GM21737 (cell line): ENCODE measurements around the gene PRRT3.
"Not testable (repeated sequence)": the region's sequence is repeated elsewhere in the genome, so short reads cannot be mapped to it uniquely, and the experiment has no call there.

Experiments
- ATAC-seq: cut with Tn5 transposase; IDR thresholded peaks from one replicate; pipeline ENCODE4 v1.9.1; 2021; ENCODE audit warnings: mild to moderate bottlenecking, moderate library complexity; ENCODE audit not compliant: unreplicated experiment

The PRRT3 gene

GRCh38 chr3:9918261-9919038 lies 33.8 kb downstream of the PRRT3 start:
- no peak for ATAC-seq

DNA sequence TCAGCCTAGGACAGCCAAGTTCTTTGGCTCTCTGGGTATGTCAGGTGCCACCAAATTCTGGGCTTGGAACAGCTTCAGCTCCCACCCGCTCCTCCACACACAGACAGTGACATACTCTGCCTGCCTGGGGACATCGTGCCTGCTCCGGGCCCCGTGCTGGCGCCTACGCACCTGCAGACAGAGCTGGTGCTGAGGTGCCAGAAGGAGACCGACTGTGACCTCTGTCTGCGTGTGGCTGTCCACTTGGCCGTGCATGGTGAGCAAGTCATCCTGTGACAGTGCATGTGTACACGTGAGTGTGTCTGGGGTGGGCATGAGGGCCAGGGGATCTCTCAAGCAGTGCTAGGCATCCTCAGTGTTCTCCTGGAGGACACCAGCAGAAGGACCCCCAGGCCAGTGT lies 34.4 kb downstream of the PRRT3 start:
- ATAC-seq = no peak

GRCh38 chr3:9916734-9917680 lies 35.2 kb downstream of the PRRT3 start, which contains the start of gene IL17RC:
Gene IL17RC, plus strand, starts transcription at chr3:9917098. Its CDS starts 218 bp downstream, at chr3:9917316.
- ATAC-seq = no peak

DNA sequence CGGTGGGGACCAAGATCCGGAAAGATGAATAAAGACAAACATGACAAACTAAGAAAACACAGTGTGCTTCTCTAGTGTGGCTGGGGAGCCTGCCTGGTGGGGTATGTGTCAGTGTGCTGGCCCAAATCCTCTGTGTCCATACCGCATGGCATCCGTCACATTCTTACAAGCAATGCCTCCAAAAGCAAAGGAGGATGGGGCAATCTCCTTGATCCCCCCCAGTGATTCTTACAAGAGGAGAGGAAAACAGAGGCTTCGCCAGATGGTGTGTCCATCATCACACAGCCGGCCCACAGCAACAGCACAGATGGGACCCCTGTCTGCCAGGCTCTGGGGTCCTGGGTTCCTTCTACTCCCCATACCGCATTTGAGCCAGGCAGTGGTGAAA lies 35.9 kb downstream of the PRRT3 start:
- ATAC-seq = no peak

DNA sequence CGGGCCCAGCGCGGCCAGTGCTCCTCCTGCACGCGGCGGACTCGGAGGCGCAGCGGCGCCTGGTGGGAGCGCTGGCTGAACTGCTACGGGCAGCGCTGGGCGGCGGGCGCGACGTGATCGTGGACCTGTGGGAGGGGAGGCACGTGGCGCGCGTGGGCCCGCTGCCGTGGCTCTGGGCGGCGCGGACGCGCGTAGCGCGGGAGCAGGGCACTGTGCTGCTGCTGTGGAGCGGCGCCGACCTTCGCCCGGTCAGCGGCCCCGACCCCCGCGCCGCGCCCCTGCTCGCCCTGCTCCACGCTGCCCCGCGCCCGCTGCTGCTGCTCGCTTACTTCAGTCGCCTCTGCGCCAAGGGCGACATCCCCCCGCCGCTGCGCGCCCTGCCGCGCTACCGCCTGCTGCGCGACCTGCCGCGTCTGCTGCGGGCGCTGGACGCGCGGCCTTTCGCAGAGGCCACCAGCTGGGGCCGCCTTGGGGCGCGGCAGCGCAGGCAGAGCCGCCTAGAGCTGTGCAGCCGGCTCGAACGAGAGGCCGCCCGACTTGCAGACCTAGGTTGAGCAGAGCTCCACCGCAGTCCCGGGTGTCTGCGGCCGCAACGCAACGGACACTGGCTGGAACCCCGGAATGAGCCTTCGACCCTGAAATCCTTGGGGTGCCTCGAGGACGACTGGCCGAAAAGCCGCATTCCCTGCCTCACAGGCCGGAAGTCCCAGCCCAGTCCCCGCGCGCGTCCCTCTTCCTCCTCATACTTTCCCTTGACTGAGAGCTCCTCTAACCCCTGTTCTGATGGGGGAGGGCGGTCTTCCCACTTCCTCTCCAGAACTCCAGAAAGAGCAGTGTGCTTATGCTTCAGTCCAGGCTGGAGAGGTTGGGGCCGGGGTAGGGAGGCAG lies 36.7 kb downstream of the PRRT3 start:
- no peak for ATAC-seq

DNA sequence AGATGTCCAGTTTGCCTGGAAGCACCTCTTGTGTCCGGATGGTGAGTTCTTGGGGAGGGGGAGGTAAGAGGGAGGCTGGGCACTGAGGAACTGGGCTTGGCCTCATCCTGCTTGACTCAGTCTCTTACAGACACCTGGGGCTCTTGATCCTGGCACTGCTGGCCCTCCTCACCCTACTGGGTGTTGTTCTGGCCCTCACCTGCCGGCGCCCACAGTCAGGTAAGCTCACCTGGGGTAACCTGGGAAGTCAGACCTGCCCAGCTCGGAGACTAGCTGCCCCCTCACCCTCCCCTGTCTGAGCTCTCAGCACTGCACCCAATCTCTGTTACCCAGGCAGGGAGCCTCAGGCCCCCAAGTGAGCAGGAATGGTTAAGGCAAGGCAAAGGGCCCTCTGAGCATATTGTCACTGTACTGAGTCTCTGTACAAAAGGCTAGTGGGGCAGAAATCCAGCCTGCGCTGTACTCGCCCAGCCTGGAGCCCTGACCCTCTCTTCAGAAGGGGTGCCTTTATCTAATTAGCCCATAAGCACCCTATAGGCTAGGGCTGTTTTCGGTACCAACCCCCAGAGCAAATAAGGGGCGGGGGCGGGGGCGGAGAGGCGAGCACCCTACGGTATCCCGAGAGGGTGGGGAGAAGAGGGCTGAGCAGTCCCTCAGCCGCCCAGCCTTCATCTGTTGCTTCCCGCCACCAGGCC lies 37.5 kb downstream of the PRRT3 start:
- ATAC-seq = no peak

DNA sequence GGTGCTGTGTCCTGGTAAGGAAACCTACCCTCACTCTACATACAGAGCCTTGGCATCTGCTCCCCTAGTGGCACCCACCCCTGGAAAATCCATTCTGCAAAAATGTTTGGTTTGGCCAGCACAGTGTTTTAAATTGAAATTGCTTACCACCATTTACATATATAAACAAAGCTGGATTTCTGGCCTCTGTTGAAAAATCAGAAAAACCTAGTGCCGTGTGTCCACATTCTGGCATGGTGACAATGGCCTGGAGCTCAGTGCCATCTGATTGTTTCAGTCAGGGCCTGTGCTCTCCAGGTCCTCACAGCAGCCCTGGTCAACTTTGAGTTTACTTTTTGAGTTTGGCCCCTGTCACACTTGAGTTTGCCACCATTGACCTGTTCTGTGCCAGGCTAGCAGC lies 38.2 kb downstream of the PRRT3 start:
- no peak for ATAC-seq

- ATAC-seq = no peak
These were observed 38.6 kb downstream of the PRRT3 start for GRCh38 chr3:9913601-9914000.

DNA sequence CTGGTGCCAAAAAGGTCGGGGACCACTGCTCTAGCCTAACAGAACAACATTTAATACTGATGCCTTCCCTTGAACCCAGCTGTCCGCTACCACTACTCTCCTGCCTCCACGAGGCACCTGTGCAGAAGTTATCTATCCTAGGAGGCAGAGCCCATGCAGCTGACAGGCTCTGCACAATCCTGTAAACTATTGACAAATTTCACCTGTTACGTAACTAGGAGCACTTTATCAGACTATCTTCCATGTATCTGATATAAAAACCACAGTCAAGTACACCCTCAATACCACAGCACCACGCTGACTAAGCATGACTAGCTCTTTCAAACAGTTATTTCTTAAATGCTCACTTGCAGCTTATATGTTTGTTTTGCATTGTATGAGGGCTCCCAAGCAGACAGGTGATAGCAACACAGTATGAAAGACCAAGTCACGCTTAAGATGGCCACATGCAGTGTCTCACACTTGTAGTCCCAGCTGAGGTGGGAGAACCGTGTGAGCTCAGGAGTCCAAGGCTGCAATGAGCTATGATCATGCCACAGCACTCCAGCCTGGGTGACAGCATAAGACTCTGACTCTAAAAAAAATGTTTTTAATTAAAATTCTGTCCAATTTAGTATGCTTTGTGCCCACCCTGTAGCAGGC lies 39.8 kb downstream of the PRRT3 start:
- ATAC-seq = no peak

GRCh38 chr3:9911863-9912262 lies 40.3 kb downstream of the PRRT3 start:
- ATAC-seq = no peak

DNA sequence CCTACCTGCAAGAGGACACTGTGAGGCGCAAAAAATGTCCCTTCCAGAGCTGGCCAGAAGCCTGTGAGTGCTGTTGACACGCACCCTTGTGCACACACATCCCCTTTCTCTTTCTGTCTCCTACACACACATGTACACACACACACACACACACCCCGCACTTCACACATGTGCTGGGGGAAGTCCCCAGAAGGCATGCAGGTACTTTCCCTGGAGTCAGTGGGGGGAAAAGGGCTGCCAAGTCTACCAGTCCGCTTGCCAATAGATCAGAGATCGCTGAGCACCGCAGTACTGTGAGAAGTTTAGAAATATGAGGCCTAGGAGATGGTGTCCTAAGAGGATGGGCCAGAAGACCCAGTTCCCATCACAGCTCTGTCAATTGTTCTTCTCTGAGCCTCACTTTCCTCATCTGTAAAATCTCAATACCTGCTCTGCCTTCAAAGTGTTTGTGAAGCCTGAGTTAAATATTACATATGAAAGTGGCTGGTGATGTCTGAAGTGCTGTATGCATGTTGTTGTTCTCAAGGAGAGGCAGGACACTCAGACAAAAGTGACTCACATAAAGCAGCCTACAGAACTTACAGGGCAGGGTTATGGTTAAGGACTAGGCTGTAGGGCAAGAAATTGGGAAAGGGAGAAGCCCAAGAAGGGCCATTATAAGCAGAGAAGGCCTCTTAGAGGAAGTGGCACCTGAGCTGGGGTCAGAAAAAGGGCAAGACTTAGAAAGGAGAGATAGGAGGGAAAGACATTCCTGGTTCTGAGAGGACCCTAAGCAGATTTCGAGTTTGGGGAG lies 42.8 kb downstream of the PRRT3 start:
- ATAC-seq = no peak

DNA sequence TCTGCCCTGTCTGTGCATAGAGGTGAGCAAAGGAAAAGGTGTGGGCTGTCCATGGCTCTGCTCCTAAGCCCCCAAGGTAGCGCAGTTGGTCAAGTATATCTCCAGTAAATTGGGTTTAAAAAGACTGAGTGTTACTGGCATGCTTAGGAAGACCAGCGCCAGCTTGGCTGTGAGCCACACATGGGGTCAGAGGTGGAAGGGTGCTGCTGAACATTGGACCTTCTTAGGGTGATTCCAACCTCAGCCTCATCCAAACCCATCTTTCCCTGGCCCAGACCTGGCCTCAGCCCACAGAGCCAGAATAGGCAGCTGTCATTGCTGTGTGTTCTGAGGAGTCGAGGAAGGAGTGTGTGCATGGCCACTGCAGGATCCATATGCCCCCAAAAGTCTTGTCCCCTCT lies 43.9 kb downstream of the PRRT3 start:
- no peak for ATAC-seq

DNA sequence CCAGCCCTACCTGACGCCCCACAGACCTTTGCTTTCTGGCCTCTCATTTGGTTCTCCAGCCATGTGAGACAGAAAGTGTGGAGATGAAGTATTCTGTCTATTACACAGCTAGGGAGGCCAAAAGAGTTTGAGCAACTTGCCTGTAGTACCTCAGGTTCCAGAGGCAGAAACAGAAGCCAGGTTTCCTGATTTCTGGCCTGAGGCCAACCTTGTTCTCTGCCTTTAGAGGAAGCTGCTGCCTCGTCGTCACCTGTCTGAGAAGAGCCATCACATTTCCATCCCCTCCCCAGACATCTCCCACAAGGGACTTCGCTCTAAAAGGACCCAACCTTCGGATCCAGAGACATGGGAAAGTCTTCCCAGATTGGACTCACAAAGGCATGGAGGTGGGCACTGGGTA lies 45.7 kb downstream of the PRRT3 start:
- ATAC-seq = no peak

GRCh38 chr3:9903904-9904303 lies 48.3 kb downstream of the PRRT3 start:
- no peak for ATAC-seq

DNA sequence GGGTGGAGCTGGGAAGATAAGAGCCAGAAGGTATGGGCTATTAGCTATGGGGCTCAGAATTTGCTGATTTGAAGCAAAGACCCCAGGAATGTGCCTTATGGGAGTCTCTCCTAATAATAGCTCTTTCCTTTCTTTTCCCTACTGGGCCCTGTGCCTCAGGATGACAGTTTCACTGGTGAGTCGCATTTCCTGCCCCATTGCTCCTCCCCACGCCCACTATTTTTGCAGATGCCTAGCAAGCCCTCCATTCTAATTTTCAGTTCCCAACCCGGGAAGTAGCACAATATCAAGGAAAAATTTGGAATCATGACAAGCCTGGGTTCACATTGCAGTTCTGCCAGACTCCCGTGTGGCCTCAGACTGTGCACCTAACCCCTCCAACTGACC lies 49.0 kb downstream of the PRRT3 start:
- ATAC-seq = no peak

DNA sequence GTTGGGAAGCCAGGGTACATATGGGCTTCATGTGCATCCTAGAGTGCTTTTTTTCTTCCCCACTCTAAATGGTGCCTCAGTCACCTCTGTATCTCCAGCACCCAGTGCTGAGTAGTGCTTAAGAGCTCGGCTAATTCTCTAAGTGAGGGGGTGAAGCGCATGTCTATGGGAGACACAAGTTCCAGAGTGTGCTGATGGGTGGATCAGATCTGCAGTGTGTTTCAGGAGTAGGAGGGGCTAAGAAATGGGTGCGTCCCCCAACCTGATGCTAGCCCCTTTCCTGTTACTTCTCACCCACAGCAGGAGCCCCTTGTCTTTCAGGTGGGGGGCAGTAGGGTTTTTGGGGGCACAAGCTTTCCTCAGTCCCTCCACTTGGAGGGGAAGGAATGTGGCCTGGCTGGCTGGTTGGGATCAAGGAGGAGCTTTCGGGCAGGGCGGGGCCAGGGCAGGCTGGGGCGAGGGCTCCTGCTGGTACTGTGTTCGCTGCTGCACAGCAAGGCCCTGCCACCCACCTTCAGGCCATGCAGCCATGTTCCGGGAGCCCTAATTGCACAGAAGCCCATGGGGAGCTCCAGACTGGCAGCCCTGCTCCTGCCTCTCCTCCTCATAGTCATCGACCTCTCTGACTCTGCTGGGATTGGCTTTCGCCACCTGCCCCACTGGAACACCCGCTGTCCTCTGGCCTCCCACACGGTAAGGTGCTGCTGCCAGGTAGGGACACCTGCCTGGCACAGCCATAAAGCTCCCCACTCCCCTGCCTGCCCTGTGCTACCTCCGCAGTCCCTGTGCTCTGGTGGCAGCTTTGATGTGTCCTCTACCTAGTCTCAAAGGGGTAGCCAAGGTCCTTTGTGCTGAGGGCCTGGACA lies 49.6 kb downstream of the PRRT3 start, which contains the start of gene IL17RE:
TSS of gene IL17RE (plus strand) at position 477 of the 866 bp plus-strand sequence. CDS start at position 562, 85 bp downstream.
- ATAC-seq = no peak

DNA sequence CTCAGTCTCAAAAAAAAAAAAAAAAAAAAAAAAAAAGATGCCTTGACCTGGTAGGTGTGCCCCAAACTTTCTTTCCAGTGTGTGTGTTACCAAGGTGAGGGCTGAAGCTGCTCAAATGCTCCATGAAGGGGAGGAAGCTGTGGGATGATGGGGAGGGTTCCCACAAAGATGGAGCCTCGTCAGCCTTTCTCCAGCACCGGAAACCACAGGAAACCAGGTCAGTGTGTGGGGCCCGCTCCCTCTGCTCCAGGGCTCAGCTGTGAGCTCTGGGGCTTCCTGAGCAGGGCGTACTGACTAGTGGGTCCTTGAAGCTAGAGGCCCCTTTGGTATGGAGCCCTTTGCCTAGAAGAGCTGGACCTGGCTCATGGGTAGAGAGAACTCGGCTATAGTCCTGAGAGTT lies 50.2 kb downstream of the PRRT3 start:
- no peak for ATAC-seq

DNA sequence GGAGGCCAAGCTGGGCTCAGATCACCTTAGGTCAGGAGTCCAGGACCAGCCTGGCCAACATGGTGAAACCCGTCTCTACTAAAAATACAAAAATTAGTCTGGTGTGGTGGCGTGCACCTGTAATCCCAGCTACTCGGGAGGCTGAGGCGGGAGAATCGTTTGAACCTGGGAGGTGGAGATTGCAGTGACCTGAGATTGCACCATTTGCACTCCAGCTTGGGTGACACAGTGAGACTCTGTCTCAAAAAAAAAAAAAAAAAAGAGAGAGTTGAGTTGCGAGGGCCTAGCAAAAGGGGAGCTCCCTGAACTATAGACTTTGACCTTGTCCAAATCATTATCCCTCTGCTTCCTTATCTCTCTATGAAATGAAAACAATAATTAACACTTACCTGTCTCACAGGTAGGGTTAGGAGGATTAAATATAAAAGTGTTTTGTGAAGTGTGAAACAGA lies 51.2 kb downstream of the PRRT3 start:
- ATAC-seq = not testable (repeated sequence)
